Measurements from ENCODE around the gene PIP4K2A.

DNA sequence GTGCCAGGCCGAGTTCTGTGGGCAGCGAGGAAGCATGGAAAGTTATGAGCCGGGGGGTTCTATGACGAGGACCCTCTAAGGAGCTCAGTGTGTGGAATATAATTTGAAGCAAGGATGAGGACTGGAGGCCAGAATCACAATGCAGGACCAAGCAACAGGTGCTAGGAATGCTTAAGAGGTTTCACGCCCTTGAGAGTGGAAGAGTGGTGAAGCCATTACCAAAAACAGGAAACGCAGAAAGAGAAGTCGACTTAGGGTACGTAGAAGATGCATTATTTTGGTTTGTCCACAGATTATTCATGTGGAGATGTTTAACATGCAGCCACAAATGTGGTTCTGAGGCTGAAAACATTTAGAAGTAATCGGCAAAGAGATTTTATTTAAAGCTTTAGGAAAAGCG, 78.7 kb downstream of the PIP4K2A start:
- TF ChIP-seq, protein P1, sequence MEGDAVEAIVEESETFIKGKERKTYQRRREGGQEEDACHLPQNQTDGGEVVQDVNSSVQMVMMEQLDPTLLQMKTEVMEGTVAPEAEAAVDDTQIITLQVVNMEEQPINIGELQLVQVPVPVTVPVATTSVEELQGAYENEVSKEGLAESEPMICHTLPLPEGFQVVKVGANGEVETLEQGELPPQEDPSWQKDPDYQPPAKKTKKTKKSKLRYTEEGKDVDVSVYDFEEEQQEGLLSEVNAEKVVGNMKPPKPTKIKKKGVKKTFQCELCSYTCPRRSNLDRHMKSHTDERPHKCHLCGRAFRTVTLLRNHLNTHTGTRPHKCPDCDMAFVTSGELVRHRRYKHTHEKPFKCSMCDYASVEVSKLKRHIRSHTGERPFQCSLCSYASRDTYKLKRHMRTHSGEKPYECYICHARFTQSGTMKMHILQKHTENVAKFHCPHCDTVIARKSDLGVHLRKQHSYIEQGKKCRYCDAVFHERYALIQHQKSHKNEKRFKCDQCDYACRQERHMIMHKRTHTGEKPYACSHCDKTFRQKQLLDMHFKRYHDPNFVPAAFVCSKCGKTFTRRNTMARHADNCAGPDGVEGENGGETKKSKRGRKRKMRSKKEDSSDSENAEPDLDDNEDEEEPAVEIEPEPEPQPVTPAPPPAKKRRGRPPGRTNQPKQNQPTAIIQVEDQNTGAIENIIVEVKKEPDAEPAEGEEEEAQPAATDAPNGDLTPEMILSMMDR (conservative IDR thresholded peaks at IDR 0.05; ENCODE audit: low read depth in 2 of 2), result no peak
- TF ChIP-seq EZH2 (IDR thresholded peaks at IDR 0.05; ENCODE audit: low read depth, unreplicated experiment) (no peak), ZNF331 (CRISPR knock-in tag; IDR thresholded peaks at IDR 0.05; ENCODE audit: low read depth) (no peak), EZH2phosphoT487 (IDR thresholded peaks at IDR 0.05; ENCODE audit: unreplicated experiment) (no peak), CREB1 (CRISPR knock-in tag; IDR thresholded peaks at IDR 0.05; ENCODE audit: low read depth) (no peak), ZNF114 (CRISPR knock-in tag; IDR thresholded peaks at IDR 0.05) (no peak), POLR2AphosphoS5 (IDR thresholded peaks at IDR 0.05; ENCODE audit: low read depth) (no peak), NANOG (IDR thresholded peaks at IDR 0.05; ENCODE audit: borderline replicate concordance) (no peak), STAT1 (IDR thresholded peaks at IDR 0.05; ENCODE audit: unreplicated experiment) (no peak), JUNB (IDR thresholded peaks at IDR 0.05; ENCODE audit: unreplicated experiment) (no peak)
- TF ChIP-seq, protein P2, sequence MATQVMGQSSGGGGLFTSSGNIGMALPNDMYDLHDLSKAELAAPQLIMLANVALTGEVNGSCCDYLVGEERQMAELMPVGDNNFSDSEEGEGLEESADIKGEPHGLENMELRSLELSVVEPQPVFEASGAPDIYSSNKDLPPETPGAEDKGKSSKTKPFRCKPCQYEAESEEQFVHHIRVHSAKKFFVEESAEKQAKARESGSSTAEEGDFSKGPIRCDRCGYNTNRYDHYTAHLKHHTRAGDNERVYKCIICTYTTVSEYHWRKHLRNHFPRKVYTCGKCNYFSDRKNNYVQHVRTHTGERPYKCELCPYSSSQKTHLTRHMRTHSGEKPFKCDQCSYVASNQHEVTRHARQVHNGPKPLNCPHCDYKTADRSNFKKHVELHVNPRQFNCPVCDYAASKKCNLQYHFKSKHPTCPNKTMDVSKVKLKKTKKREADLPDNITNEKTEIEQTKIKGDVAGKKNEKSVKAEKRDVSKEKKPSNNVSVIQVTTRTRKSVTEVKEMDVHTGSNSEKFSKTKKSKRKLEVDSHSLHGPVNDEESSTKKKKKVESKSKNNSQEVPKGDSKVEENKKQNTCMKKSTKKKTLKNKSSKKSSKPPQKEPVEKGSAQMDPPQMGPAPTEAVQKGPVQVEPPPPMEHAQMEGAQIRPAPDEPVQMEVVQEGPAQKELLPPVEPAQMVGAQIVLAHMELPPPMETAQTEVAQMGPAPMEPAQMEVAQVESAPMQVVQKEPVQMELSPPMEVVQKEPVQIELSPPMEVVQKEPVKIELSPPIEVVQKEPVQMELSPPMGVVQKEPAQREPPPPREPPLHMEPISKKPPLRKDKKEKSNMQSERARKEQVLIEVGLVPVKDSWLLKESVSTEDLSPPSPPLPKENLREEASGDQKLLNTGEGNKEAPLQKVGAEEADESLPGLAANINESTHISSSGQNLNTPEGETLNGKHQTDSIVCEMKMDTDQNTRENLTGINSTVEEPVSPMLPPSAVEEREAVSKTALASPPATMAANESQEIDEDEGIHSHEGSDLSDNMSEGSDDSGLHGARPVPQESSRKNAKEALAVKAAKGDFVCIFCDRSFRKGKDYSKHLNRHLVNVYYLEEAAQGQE (IDR thresholded peaks at IDR 0.05; ENCODE audit: unreplicated experiment), result no peak
- TF ChIP-seq, protein P3, sequence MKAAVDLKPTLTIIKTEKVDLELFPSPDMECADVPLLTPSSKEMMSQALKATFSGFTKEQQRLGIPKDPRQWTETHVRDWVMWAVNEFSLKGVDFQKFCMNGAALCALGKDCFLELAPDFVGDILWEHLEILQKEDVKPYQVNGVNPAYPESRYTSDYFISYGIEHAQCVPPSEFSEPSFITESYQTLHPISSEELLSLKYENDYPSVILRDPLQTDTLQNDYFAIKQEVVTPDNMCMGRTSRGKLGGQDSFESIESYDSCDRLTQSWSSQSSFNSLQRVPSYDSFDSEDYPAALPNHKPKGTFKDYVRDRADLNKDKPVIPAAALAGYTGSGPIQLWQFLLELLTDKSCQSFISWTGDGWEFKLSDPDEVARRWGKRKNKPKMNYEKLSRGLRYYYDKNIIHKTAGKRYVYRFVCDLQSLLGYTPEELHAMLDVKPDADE (IDR thresholded peaks at IDR 0.05), result no peak
